T1000 (cell line): ENCODE measurements around the gene R3HCC1L.
"Not testable (repeated sequence)": the region's sequence is repeated elsewhere in the genome, so short reads cannot be mapped to it uniquely, and the experiment has no call there.

Experiments
- DNase-seq: peaks from one replicate; lab custom pipeline; 2025; ENCODE audit warnings: mixed read lengths; lab: John Stamatoyannopoulos, UW

R3HCC1L gene

DNA sequence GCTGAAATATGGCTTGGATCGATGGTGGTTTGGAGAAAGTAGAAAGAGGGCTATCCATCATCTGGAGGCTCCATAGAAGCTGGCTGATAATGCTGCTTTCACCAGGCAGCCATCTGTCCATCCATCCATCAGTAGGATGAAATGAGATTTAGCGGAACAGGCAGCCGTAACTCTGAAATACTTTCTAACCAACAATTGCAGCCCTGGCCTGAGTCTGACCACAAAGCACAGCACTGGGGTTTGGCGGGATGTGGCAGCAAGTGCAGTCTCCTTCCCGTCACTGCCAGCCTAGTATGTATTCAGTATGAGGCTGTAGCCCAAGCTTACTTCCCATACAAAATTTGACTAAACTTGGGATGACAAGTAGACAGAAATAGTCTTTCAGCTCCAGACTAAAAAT is 38.0 kb downstream of the R3HCC1L start:
- DNase-seq = no peak

DNA sequence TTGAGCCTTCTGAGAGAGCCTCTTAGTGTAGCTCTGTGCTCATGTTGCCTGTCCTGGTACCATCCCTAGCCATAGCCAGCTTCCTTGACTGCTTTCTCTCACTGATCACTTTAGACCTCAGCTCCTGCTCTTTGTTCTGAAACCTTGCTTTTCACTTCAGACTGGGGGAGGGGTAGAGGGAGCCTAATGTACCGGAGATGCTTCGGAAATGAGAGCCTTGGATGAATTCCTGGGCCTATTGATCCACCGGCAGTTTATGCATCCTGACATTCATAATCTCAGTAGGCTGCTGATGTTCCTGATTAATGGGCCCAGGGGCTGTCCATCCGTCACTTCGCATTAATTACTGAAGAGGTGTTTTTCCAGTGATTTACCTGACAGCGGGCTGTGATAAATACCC is 38.8 kb downstream of the R3HCC1L start:
- no peak for DNase-seq

DNA sequence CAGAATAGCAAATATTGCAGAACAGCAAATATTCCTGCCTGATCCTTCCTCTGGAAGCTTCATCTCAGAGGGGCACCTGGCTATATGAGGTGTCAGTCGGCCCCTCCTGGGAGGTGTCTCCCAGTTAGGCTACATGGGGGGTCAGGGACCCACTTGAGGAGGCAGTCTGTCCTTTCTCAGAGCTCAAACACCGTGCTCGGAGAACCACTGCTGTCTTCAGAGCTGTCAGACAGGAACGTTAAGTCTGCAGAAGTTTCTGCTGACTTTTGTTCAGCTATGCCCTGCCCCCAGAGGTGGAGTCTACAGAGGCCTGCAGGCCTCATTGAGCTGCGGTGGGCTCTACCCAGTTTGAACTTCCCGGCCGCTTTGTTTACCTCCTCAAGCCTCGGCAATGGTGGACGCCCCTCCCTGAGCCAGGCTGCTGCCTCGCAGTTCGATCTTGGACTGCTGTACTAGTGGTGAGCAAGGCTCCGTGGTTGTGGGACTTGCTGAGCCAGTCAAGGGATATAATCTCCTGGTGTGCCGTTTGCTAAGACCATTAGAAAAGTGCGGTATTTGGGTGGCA is 48.0 kb downstream of the R3HCC1L start:
- DNase-seq = not testable (repeated sequence)

DNA sequence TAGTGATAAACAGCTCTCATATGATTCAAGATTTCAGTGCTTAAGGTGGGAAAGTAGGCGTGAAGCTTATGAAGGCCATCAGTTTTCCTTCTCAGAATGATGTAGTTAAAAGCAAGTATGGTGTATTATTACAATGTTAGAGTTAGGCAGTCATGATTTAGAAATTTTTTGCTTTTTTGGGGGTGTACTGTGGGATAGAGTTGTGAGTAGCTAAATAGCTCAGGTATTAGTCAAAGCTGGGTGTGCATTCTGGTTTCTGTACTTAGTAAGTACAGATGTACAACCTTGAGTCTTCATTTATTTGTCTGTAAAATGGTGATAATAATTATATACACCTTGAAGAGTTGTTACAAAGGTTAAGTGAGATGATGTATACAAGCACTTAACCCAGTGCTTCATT is 52.2 kb downstream of the R3HCC1L start:
- DNase-seq = no peak

DNA sequence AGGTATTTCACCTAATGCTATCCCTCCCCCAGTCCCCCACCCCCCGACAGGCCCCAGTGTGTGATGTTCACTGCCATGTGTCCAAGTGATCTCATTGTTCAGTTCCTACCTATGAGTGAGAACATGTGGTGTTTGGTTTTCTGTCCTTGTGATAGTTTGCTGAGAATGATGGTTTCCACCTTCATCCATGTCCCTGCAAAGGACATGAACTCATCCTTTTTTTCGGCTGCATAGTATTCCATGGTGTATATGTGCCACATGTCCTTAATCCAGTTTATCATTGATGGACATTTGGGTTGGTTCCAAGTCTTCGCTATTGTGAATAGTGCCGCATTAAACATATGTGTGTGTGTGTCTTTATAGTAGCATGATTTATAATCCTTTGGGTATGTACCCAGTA is 56.3 kb downstream of the R3HCC1L start:
- DNase-seq = not testable (repeated sequence)

DNA sequence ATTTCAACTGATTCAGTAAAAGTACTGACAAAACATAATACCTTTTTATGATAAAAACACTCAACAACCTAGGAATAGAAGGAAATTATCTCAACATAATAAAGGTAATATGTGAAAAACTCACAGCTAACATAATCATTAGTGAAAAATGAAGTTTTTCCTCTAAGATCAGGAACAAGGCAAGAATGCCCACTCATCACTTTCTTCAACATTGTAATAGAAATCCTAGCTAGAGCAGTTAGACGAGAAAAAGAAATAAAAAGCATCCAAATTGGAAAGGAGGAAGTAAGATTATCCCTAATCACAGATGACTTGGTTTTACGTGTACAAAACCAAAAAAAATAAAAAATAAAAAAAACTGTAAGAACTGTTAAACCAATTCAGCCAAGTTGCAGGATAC is 58.6 kb downstream of the R3HCC1L start:
- no peak for DNase-seq

DNA sequence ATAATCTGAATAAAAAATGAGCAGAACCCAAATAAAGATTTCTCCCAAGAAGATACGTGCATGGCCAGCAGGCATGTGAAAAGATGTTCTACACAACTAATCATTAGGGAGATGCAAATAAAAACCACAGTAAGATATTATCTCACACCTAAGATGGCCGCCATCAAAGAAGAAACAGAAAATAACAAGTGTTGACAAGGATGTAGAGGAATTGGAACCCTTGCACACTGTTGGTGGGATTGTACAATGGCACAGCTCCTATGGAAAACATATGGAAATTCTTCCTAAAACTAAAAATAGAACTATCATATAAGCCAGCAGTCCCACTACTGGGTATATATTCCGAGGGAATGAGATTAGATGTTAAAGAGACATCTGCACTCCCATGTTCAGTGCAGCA is 60.2 kb downstream of the R3HCC1L start:
- no peak for DNase-seq

DNA sequence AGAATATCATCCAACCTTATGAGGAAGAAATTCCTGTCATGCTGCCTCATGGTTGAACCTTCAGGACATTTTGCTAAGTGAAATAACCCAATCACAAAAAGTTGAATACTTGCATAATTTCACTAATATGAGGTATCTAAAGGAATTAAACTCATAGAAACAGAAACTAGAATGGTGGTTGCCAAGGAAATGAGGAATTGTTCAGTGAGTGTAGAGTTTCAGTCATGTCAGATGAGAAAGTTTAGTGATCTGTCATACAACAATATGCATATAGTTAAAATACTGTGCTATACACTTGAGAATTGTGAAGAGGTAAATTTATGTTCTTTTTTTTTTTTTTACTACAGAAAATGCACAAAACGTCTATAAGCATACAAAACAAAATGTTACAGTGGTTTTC is 60.7 kb downstream of the R3HCC1L start:
- DNase-seq = no peak

DNA sequence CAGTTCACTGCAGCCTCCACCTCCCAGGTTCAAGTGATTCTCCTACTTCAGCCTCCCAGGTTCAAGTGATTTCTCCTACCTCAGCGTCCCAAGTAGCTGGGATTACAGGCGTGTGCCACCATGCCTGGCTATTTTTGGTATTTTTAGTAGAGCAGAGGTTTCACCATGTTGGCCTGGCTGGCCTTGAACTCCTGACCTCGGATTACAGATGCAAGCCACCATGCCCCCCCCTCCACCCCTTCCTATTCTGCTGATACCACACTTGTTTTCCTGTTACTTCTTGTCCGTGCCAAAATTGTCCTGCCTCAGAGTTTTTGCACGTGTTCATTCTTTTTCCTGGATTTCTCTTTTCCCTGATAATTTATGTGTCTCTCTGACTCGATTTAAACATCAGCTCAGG is 62.5 kb downstream of the R3HCC1L start:
- DNase-seq = no peak

DNA sequence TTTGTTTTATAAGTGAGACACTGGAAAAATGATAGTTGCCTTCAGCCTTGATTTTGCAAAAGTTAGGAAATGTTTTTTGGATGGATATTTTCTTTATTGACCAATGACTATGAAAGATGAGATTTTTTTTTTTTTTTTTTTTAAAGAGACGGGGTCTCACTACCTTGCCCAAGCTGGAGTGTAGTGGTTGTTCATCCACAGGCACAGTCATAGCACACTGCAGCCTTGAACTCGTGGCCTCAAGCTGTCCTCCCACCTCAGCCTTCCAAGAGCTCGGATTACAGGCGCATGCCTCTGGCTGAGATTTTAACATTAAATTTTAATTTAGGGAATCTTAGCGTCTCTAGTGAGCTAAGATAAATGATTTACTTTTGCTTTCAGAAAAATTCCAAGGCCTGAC is 67.3 kb downstream of the R3HCC1L start:
- DNase-seq = no peak

DNA sequence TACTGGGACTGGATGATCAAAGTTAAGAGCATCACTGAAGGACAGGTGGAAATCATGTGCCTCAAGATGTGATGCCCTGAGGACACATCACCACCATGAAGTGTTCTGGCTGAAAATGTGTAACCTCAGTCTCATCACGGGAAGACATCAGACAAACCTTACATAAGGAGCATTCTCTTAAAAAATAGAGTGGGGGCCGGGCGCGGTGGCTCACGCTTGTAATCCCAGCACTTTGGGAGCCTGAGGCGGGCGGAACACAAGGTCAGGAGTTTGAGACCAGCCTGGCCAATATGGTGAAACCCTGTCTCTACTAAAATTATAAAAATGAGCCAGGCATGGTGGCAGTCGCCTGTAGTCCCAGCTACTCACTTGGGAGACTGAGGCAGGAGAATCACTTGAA is 67.9 kb downstream of the R3HCC1L start:
- no peak for DNase-seq

DNA sequence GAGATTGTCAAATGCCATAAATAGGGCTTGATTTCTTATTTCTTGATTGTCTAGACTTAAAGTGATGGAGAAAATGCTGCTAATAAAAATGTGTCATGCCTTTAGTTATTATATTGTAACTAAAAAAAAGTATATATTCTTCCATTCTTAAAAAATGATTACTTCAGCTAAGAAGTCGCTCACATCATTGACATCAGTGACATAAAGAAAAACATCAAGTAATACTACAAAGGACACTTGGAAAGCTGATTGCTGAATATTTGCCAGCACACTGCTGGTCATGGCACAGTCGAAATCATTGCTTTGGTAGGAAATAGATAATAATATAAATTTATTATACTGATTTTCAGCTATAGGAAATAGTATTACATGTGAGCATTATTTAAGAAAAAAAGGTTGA is 70.9 kb downstream of the R3HCC1L start:
- no peak for DNase-seq

DNA sequence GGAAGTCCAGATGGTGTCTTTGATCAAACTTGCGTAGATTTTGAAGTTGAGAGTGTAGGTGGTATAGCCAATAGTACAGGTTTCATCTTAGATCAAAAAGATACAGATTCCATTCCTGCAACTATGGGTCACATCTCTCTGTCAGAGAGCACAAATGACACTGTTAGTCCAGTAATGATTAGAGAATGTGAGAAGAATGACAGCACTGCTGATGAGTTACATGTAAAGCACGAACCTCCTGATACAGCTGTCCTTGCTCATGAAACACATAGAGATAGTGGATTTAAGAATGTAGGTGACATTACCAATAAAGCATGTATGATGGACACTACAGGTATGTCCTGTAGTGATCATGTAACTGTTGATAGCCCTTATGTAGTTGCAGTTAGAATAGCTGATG is 74.5 kb downstream of the R3HCC1L start:
- DNase-seq = no peak

DNA sequence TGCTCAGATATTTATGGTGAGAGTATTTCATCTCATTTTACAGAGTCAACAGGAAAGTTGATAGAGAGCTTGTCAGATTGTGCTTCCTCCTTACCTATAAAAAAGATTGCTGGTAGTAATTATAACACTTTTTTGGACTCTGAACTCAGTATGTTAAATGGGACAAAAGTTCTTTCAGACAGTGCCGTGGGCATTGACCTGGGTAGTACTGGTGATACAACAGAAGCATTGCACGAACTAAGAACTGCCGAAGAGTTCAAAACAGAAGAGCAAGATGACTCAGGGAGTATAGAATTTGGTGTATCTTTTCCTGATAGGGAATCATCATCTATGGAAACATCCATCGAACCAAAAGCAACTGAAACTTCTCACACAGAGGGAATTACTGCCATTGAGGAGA is 75.0 kb downstream of the R3HCC1L start:
- no peak for DNase-seq

DNA sequence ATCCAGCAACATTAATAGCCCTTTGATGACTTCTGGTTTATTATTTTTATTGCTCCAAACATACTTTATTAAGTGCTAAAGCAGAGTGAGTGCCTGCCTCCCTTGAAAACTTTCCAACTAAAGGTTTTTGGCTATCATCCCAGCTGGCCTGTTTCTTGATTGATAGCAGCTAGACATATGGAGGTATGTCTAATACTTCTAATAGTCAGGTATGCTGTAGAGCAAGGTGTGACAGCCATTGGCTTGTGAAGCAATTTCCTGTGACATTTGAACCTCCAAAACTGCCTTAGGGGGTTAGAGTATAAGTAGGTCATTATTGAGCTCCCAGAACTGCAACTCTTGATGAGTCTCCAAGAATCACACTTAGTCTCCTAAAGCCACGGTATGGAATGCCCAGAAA is 77.7 kb downstream of the R3HCC1L start:
- DNase-seq = no peak

DNA sequence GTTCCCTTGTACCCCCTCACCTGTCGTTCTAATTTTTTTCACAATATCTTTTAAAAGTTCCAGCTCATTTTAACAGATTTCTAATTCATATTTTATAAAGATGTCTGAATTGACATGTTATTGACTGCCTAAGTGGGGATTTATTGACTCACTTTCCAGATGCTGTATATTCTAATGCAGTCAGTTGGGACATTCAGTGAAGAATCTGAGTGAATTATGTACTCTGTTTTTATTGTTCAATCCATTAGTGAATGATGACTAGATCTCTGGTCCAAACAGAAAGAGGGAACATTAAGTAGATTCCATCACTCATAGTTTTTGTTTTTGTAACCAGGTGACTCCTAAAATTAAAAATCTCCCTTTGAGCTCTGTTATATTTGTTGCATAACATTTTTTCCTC is 79.3 kb downstream of the R3HCC1L start:
- no peak for DNase-seq

DNA sequence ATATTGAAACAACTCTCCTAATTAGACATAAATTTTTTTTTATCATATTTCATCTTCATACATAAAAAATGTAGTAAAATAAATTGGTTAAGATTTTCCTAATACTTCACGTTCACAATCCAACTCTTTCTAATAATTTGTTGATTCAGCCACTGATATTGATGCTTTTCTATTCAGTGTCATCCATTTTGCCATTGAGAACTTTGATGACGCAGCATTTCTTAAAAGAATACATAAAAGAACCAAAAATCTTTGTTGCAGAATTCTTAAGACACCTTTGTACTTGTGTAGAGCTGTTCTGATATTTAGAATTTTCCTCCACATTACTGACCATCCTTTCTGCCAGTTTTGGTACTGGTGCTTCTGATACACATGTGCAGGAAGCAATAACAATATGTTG is 80.9 kb downstream of the R3HCC1L start:
- no peak for DNase-seq

DNA sequence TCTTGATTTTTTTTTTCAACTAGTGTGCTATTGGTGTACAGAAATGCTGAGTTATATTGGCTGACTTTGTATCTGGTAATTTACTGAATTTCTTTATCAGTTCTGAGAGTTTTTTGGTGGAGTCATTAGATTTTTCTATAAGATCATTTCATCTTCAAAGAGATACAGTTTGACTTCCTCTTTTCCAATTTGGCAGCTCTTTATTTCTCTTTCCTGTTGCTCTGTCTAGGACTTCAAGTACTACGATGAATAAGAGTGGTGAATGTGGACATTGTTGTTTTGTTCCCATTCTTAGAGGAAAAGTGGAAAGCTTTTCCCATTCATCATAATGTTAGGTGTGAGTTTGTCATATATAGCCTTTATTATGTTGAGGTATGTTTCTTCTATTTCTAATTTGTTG is 83.3 kb downstream of the R3HCC1L start:
- no peak for DNase-seq

DNA sequence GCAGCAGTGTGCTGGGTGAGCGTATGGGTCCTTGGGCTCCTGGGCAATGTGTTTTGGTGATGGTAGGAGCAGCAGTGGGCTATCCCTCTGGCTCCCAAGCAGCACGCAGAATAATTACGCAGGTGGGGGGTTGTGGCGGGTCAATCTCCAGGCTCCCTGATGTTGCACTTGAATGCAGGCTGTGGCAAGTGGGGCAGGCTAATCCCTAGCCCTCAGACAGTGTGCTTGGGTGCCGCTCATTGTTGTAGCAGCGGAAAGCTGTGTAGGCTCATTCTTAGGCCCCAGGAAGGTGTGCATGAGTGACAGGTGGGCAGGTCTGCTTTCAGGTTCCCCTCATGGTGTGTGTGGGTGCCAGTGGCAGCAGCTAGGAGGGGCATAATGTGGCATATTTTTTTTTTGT is 89.4 kb downstream of the R3HCC1L start:
- DNase-seq = no peak

DNA sequence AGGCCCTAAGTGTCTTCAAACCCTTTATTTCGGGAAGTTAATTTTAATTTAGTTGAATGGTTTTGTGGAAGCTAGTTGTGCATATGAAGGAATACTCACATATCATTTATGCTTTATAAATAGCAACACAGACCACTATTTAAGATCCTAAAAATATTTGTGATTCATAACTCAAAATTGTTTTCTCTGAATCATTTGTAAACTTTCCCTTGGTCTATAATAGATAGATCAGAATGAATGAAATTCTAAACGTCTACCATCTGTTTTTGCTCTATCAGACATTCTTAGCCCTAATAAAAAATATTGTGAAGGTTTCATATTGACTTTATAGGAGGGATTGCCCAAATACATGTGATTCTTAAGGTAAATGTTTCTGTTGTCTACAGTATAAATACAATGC is 90.1 kb downstream of the R3HCC1L start:
- no peak for DNase-seq

DNA sequence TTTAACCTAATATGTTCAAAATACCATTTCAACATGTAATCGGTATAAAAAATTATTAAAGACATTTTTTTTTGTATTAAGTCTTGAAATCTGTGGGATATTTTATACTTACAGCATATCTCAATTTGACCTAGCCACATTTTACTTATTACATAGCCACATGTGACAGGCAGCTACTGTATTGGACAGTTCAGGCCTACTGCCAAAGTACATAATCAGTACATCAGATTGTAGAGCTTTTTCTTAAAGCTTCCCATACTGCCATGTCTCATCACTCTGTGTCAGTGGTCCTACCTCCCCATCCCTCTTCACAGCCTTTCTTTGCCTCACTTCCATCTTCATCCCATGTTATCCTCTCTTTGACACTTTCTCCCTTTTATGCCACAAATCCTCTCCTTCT is 90.5 kb downstream of the R3HCC1L start:
- DNase-seq = no peak

DNA sequence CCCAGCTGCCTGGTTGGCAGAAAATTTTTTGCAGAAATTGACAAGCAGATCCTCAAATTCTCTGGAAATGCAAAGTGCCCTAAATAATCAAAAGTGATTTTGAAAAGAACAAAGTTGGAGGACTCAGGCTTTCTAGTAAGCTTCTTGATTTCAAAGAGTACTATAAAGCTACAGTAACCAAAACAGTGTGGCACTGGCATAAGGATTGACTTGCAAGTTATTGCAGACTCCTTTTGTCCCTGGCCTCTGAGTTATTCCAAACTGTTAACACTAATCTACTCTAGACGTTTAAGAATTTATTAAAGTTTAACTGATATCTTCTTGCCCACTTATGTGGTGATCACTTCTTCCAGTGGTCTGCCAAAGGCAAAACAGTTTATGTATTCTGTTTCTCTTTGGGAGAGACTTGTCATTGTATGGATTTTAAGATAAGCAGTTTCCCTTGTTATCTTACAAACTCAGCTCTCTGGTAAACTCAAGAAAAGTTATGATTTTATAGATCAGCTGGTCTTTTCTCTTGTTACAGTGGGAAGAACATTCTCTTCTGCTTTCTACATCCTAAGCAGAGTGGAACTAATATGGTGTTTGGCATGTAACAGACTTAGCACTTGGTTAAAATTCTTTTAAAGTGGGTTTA is 92.2 kb downstream of the R3HCC1L start:
- no peak for DNase-seq

DNA sequence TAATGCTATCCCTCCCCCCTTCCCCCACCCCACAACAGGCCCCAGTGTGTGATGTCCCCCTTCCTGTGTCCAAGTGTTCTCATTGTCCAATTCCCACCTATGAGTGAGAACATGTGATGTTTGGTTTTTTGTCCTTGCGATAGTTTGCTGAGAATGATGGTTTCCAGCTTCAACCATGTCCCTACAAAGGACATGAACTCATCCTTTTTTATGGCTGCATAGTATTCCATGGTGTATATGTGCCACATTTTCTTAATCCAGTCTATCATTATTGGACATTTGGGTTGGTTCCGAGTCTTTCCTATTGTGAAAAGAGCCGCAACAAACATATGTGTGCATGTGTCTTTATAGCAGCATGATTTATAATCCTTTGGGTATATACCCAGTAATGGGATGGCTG is 93.3 kb downstream of the R3HCC1L start:
- DNase-seq = not testable (repeated sequence)

DNA sequence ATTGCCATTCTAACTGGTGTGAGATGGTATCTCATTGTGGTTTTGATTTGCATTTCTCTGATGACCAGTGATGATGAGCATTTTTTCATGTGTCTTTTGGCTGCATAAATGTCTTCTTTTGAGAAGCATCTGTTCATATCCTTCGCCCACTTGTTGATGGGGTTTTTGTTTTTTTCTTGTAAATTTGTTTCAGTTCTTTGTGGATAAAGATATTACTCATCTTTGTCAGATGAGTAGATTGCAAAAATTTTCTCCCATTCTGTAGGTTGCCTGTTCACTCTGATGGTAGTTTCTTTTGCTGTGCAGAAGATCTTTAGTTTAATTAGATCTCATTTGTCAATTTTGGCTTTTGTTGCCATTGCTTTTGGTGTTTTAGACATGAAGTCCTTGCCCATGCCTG is 93.8 kb downstream of the R3HCC1L start:
- not testable (repeated sequence) for DNase-seq
